ENCODE measurements around the gene CCL14. TPM values are rescaled to one million over a fixed set of nuclear protein-coding genes. Genes with fewer than 3 reads are reported as not detected.
"Not testable (repeated sequence)": the region's sequence is repeated elsewhere in the genome, so short reads cannot be mapped to it uniquely, and the experiment has no call there.

Gene CCL14
- polyA plus RNA-seq, 1 of the 3 experiments (the other 2 are of a cell fraction): not detected

DNA sequence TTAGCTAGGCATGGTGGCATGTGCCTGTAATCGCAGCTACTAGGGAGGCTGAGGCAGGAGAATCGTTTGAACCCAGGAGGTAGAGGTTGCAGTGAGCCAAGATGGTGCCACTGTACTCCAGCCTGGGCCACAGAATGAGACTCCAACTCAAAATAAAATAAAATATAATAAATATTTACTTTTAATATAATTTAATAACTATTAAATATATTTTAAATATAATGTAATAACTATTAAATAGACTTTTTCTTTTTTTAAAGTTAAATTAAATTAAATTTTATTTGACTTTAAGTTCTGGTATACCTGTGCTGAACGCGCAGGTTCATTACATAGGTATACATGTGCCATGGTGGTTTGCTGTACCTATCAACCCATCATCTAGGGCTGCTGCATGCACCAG is 29.4 kb upstream of the CCL14 start:
- WGBS (ENCODE audit: low lambda C conversion rate): 52% methylated on average over 4 of the region's 4 CpGs
- H3K4me1 ChIP-seq (ENCODE audit: control insufficient read depth in 1 of 2, insufficient read depth in 2 of 2, low read depth in 1 of 2, low read length in 1 of 2); H3K36me3 ChIP-seq (replicated peaks in 1 of 2; ENCODE audit: control insufficient read depth in 1 of 2, insufficient read depth in 2 of 2, low read length in 1 of 2); DNase-seq; H3F3A ChIP-seq (replicated peaks; ENCODE audit: insufficient read depth); POLR2A ChIA-PET; H3K4me2 ChIP-seq; H3K79me2 ChIP-seq (ENCODE audit: insufficient read depth); H4K20me1 ChIP-seq (ENCODE audit: insufficient read depth); H3K9me3 ChIP-seq; H2AFZ ChIP-seq (ENCODE audit: low read depth); H3K27ac ChIP-seq (ENCODE audit: low read depth in 2 of 2, low read length in 1 of 2); H3K9ac ChIP-seq; H3K9me2 ChIP-seq; H3K4me3 ChIP-seq (ENCODE audit: low read depth in 2 of 2, low read length in 1 of 2); CTCF ChIA-PET; H3K27me3 ChIP-seq (ENCODE audit: insufficient read depth): not testable (repeated sequence)

DNA sequence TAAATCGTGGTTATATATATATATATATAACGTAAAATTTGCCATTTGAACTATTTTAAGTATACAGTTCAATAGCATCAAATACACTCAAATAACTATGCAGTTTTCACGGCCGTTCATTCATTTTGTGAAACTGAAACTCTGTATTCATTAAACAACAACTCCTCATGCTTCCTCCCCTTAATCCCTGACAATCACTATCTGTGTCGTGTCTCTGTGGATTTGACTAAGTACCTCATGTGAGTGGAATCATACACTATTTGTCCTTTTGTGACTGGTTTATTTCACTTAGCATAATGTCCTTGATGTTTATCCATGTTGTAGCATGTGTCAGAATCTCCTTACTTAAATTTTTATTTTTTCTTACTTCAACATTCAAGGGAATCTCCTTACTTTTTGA is 28.4 kb upstream of the CCL14 start:
- H3K9ac ChIP-seq: no peak overlapping the region
- no peaks in the 10 kb centered on the region for H3K4me1 ChIP-seq (ENCODE audit: control insufficient read depth in 1 of 2, insufficient read depth in 2 of 2, low read depth in 1 of 2, low read length in 1 of 2)
- H3K9me2 ChIP-seq: no peaks in the 10 kb centered on the region
- H3K27ac ChIP-seq (ENCODE audit: low read depth in 2 of 2, low read length in 1 of 2): no peak overlapping the region
- no peaks in the 10 kb centered on the region for H4K20me1 ChIP-seq (ENCODE audit: insufficient read depth)
- no peaks in the 10 kb centered on the region for H3K36me3 ChIP-seq (replicated peaks in 1 of 2; ENCODE audit: control insufficient read depth in 1 of 2, insufficient read depth in 2 of 2, low read length in 1 of 2)
- ChIA-PET CTCF (no interaction called here), POLR2A (no interaction called here)
- H3F3A ChIP-seq (replicated peaks; ENCODE audit: insufficient read depth): no peaks in the 10 kb centered on the region
- WGBS (ENCODE audit: low lambda C conversion rate): 6% methylated on average over 5 of the region's 5 CpGs
- no peaks in the 10 kb centered on the region for H3K79me2 ChIP-seq (ENCODE audit: insufficient read depth)
- DNase-seq: no peak
- no peak overlapping the region for H2AFZ ChIP-seq (ENCODE audit: low read depth)
- H3K9me3 ChIP-seq: no peaks in the 10 kb centered on the region
- no peak overlapping the region for H3K4me2 ChIP-seq
- H3K27me3 ChIP-seq (ENCODE audit: insufficient read depth): no peaks in the 10 kb centered on the region; the same call in 1 of the 2 replicates
- H3K4me3 ChIP-seq (ENCODE audit: low read depth in 2 of 2, low read length in 1 of 2): no peak overlapping the region
- no peak for TF ChIP-seq TCF12 (IDR thresholded peaks at IDR 0.05)
- no peak for TF ChIP-seq RCOR1 (IDR thresholded peaks at IDR 0.05; ENCODE audit: low read length)
- TF ChIP-seq, protein P1, sequence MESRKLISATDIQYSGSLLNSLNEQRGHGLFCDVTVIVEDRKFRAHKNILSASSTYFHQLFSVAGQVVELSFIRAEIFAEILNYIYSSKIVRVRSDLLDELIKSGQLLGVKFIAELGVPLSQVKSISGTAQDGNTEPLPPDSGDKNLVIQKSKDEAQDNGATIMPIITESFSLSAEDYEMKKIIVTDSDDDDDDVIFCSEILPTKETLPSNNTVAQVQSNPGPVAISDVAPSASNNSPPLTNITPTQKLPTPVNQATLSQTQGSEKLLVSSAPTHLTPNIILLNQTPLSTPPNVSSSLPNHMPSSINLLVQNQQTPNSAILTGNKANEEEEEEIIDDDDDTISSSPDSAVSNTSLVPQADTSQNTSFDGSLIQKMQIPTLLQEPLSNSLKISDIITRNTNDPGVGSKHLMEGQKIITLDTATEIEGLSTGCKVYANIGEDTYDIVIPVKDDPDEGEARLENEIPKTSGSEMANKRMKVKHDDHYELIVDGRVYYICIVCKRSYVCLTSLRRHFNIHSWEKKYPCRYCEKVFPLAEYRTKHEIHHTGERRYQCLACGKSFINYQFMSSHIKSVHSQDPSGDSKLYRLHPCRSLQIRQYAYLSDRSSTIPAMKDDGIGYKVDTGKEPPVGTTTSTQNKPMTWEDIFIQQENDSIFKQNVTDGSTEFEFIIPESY (IDR thresholded peaks at IDR 0.05; ENCODE audit: borderline replicate concordance, low read depth): no peak
- no peak for TF ChIP-seq YY1 (IDR thresholded peaks at IDR 0.05; ENCODE audit: low read depth)
- TF ChIP-seq, protein P2, sequence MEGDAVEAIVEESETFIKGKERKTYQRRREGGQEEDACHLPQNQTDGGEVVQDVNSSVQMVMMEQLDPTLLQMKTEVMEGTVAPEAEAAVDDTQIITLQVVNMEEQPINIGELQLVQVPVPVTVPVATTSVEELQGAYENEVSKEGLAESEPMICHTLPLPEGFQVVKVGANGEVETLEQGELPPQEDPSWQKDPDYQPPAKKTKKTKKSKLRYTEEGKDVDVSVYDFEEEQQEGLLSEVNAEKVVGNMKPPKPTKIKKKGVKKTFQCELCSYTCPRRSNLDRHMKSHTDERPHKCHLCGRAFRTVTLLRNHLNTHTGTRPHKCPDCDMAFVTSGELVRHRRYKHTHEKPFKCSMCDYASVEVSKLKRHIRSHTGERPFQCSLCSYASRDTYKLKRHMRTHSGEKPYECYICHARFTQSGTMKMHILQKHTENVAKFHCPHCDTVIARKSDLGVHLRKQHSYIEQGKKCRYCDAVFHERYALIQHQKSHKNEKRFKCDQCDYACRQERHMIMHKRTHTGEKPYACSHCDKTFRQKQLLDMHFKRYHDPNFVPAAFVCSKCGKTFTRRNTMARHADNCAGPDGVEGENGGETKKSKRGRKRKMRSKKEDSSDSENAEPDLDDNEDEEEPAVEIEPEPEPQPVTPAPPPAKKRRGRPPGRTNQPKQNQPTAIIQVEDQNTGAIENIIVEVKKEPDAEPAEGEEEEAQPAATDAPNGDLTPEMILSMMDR (IDR thresholded peaks at IDR 0.05): no peak
- no peak for TF ChIP-seq RAD21 (IDR thresholded peaks at IDR 0.05; ENCODE audit: low read length)
- no peak for TF ChIP-seq JUND (IDR thresholded peaks at IDR 0.05)
- no peak for TF ChIP-seq RFX5 (IDR thresholded peaks at IDR 0.05; ENCODE audit: low read length)
- TF ChIP-seq SIN3A (IDR thresholded peaks at IDR 0.05; ENCODE audit: borderline replicate concordance, low read depth, low read length): no peak
- no peak for TF ChIP-seq MXI1 (IDR thresholded peaks at IDR 0.05; ENCODE audit: low read depth, low read length)
- TF ChIP-seq ELF1 (IDR thresholded peaks at IDR 0.05): no peak
- no peak for TF ChIP-seq RXRA (IDR thresholded peaks at IDR 0.05; ENCODE audit: borderline replicate concordance, low read depth)
- TF ChIP-seq, protein P3, sequence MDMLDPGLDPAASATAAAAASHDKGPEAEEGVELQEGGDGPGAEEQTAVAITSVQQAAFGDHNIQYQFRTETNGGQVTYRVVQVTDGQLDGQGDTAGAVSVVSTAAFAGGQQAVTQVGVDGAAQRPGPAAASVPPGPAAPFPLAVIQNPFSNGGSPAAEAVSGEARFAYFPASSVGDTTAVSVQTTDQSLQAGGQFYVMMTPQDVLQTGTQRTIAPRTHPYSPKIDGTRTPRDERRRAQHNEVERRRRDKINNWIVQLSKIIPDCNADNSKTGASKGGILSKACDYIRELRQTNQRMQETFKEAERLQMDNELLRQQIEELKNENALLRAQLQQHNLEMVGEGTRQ (IDR thresholded peaks at IDR 0.05; ENCODE audit: borderline replicate concordance, low read depth, low read length): no peak

All from SK-N-SH (cell line).